Mucosa of descending colon (tissue), 3 donors: ENCODE data around the gene MYORG. TPM values are rescaled to one million over a fixed set of nuclear protein-coding genes. Genes with fewer than 3 reads are reported as not detected.

Experiments used
- ATAC-seq: fragments of 200-7000 bp; cut with Tn5 transposase; one replicate; pipeline ENCODE4 v1.9.1; 2020; ENCODE audit warnings: mild to moderate bottlenecking, moderate library complexity
- DNase-seq, 3 donors: peaks; one replicate each; pipeline ENCODE4 v3.0.0-alpha.2; 2020
- H3K36me3 ChIP-seq: fragments of 200-600 bp; one replicate; pipeline ENCODE4 v1.8.0; 2021; ENCODE audit warnings: low read depth, mild to moderate bottlenecking
- H3K4me1 ChIP-seq: fragments of 200-600 bp; one replicate; pipeline ENCODE4 v1.8.0; 2021; ENCODE audit warnings: low read depth, mild to moderate bottlenecking
- H3K4me3 ChIP-seq: fragments of 200-600 bp; one replicate; pipeline ENCODE4 v1.8.0; 2021; ENCODE audit warnings: mild to moderate bottlenecking
- H3K9me3 ChIP-seq: fragments of 200-600 bp; one replicate; pipeline ENCODE4 v1.8.0; 2021; ENCODE audit warnings: mild to moderate bottlenecking
- intact Hi-C, 2 donors: fragments of 100-400 bp; cut with DNase I in 1 of 2; cut with micrococcal nuclease in 1 of 2; formaldehyde crosslinking; loops; one replicate each; pipeline versions ENCODE4 v1.11.0 to v1.11.1; 2022; cut with DNase I, micrococcal nuclease
- long read RNA-seq, 2 donors: library from polyadenylated mRNA; unstranded; transcript quantifications; one replicate each; pipeline ENCODE4 v2.0.0, GENCODE V29; 2019 to 2021
- total RNA-seq, 3 donors: library from RNA; stranded (reverse); fragmentation: NEBNext Ultra II Directional in 2 of 3; extraction: Animal tissue kit (Norgen Biotek cat#: 25700) in 2 of 3; gene quantifications; one replicate each; pipeline versions ENCODE4 v1.2.1 to v1.2.4, GENCODE V29; 2021 to 2023
- TF ChIP-seq, protein P1 (sequence below): fragments of 200-600 bp; IDR thresholded peaks from one replicate; pipeline ENCODE4 v1.8.0; 2022; ENCODE audit warnings: antibody characterized with exemption, mild to moderate bottlenecking
- donor health status: DM: no; HTN: no; CAD: no; lungs with moderate emphysema.
- donor health status: DM: no; HTN: no; CAD: no.
- donor health status: DM: no; HTN: yes; CAD: no.

The MYORG gene
- 10 to 100 TPM; 48.8 to 88.2 (median 63.4) TPM for total RNA-seq
- long read RNA-seq, donor 1, full-length matches to known transcripts: 17 of 69 reads
- long read RNA-seq, donor 1, partial matches to known transcripts: 0 of 69 reads
- long read RNA-seq, donor 1, other reads (novel, unspliced or antisense): 52 of 69 reads
- long read RNA-seq, donor 2, full-length matches to known transcripts: 3 of 14 reads
- long read RNA-seq, donor 2, partial matches to known transcripts: 0 of 14 reads
- long read RNA-seq, donor 2, other reads (novel, unspliced or antisense): 11 of 14 reads

- intact Hi-C loops: no loop called here
- peak; percentile 78 for ATAC-seq
Observed at GRCh38 chr9:34376596-34377403, at the start of gene MYORG. Gene MYORG (minus strand): TSS chr9:34376898. CDS start chr9:34372943, 3,955 bp downstream.

GRCh38 chr9:34419716-34420504, 43.2 kb upstream of the MYORG start:
- no peak for ATAC-seq
- Histone ChIP-seq H3K4me3 (no peak overlapping the region), H3K9me3 (no peaks in the 10 kb centered on the region), H3K36me3 (no peaks in the 10 kb centered on the region), H3K4me1 (no peaks in the 10 kb centered on the region)
- TF ChIP-seq, protein P1, sequence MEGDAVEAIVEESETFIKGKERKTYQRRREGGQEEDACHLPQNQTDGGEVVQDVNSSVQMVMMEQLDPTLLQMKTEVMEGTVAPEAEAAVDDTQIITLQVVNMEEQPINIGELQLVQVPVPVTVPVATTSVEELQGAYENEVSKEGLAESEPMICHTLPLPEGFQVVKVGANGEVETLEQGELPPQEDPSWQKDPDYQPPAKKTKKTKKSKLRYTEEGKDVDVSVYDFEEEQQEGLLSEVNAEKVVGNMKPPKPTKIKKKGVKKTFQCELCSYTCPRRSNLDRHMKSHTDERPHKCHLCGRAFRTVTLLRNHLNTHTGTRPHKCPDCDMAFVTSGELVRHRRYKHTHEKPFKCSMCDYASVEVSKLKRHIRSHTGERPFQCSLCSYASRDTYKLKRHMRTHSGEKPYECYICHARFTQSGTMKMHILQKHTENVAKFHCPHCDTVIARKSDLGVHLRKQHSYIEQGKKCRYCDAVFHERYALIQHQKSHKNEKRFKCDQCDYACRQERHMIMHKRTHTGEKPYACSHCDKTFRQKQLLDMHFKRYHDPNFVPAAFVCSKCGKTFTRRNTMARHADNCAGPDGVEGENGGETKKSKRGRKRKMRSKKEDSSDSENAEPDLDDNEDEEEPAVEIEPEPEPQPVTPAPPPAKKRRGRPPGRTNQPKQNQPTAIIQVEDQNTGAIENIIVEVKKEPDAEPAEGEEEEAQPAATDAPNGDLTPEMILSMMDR: no peak
- intact Hi-C loops: no loop called here
- no peak for DNase-seq

More at GRCh38 chr9:34376596-34377403, at the start of gene MYORG:
- H3K9me3 ChIP-seq: no peaks in the 10 kb centered on the region
- H3K4me3 ChIP-seq: peak within 1 kb of the TSS; percentile 77
- H3K4me1 ChIP-seq: peaks cover 31% of the 10 kb centered on the region
- peak; percentile 99 for DNase-seq
- TF ChIP-seq, protein P1: no peak
- no peaks in the 10 kb centered on the region for H3K36me3 ChIP-seq

- Histone ChIP-seq H3K4me3 (no peak overlapping the region), H3K4me1 (no peaks in the 10 kb centered on the region), H3K9me3 (no peaks in the 10 kb centered on the region), H3K36me3 (no peaks in the 10 kb centered on the region)
- intact Hi-C loops: no loop called here
- ATAC-seq (no peak), DNase-seq (no peak)
- TF ChIP-seq, protein P1: no peak
Observed at GRCh38 chr9:34417734-34418133, 41.0 kb upstream of the MYORG start.

- TF ChIP-seq, protein P1: no peak
- no peak overlapping the region for H3K4me3 ChIP-seq
- peak in 2 of 3 donors; percentile 46 to 81 for DNase-seq
- no peaks in the 10 kb centered on the region for H3K36me3 ChIP-seq
- intact Hi-C loops: no loop called here
- H3K4me1 ChIP-seq: no peaks in the 10 kb centered on the region
- ATAC-seq: peak; percentile 41
- no peaks in the 10 kb centered on the region for H3K9me3 ChIP-seq
Observed at GRCh38 chr9:34413231-34413852, 36.6 kb upstream of the MYORG start.

DNA sequence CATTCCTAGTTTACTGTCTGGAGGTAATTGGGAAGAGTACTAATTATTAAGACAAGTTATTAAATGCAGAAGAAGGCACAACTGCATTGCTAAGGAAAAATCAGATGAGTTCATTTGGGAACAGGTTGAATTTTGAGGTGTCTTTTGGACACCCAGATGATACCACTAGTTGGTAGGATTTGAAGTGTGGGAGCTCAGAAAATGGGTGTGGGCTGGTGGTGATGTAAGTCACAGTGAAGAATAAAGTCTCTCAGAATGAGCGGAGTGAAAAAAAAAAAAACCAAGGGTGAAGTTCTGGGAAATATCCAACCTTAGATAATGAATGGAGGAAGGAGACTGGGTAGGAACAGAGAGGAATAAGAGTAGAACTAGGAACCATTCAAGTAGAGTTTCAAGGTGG, 35.6 kb upstream of the MYORG start:
- Histone ChIP-seq H3K9me3 (no peaks in the 10 kb centered on the region), H3K4me1 (no peaks in the 10 kb centered on the region), H3K36me3 (no peaks in the 10 kb centered on the region), H3K4me3 (no peak overlapping the region)
- ATAC-seq (no peak), DNase-seq (no peak)
- TF ChIP-seq, protein P1: no peak
- intact Hi-C loops: no loop called here
